Panc1 (cell line): ENCODE data around the gene DIAPH2. TPM values are rescaled to one million over a fixed set of nuclear protein-coding genes. Genes with fewer than 3 reads are reported as not detected.

Experiments
- ATAC-seq: fragments of 200-7000 bp; cut with Tn5 transposase; 2 replicates; pipeline ENCODE4 v1.9.1; 2020; ENCODE audit warnings: mild to moderate bottlenecking, moderate library complexity
- BruUV-seq: library from RNA; stranded (reverse); fragments of 400-500 nt; replicated peaks from 2 replicates; lab custom pipeline; 2021; lab: Mats Ljungman, UMichigan
- CTCF ChIA-PET: fragments of 300-600 bp; sonication (Branson Sonifier 250); formaldehyde crosslinking; loops from one replicate; lab custom pipeline; 2022; ENCODE audit warnings: antibody characterized with exemption; lab: Charles Lee
- POLR2A ChIA-PET: fragments of 300-600 bp; sonication (Branson Sonifier 250); formaldehyde crosslinking; loops from one replicate; lab custom pipeline; 2022; ENCODE audit warnings: antibody characterized with exemption; lab: Charles Lee
- DNase-seq: peaks from one replicate; pipeline ENCODE4 v3.0.0-alpha.2; 2010; ENCODE audit warnings: low read depth, low spot score
- H3K27ac ChIP-seq: 2 replicates; pipeline ENCODE4 v1.5.1; 2011; ENCODE audit warnings: mild to moderate bottlenecking, low read length, inconsistent platforms
- H3K27me3 ChIP-seq: fragments of 200-500 bp; sonication (Bioruptor generic); 2 replicates; pipeline ENCODE4 v1.6.0; 2014; ENCODE audit warnings: low read length, inconsistent platforms; ENCODE audit not compliant: control insufficient read depth, insufficient read depth
- H3K36me3 ChIP-seq: fragments of 200-500 bp; sonication (Bioruptor generic); 2 replicates; pipeline ENCODE4 v1.5.1; 2014; ENCODE audit warnings: inconsistent platforms, mild to moderate bottlenecking, low read length, moderate library complexity; ENCODE audit not compliant: control insufficient read depth, insufficient read depth
- H3K4me1 ChIP-seq: 2 replicates; pipeline ENCODE4 v1.5.1; 2011; ENCODE audit warnings: inconsistent platforms, mild to moderate bottlenecking, low read length, moderate library complexity; ENCODE audit not compliant: control insufficient read depth, insufficient read depth
- H3K4me3 ChIP-seq, 2 experiments: 2 replicates each; pipeline ENCODE4 v1.5.1; 2011 to 2012; ENCODE audit warnings: low read depth in 2 of 2, low read length in 2 of 2, mild to moderate bottlenecking in 2 of 2, inconsistent platforms in 1 of 2, moderate library complexity in 1 of 2
- H3K9me3 ChIP-seq: fragments of 200-500 bp; sonication (Bioruptor generic); 2 replicates; pipeline ENCODE4 v1.5.1; 2014; ENCODE audit warnings: low read depth, mild to moderate bottlenecking, inconsistent platforms, low read length, moderate library complexity; ENCODE audit not compliant: control insufficient read depth, insufficient read depth
- CTCF ChIP-seq: fragments of 450-650 bp; IDR thresholded peaks from 2 replicates; pipeline ENCODE4 v1.5.1; 2017; ENCODE audit warnings: mild to moderate bottlenecking
- POLR2AphosphoS5 ChIP-seq: IDR thresholded peaks from 2 replicates; pipeline ENCODE4 v1.6.1; 2012; ENCODE audit warnings: mild to moderate bottlenecking, low read depth, low read length, moderate library complexity
- REST ChIP-seq, 2 experiments: IDR thresholded peaks; 2 replicates each; pipeline ENCODE4 v1.6.1; 2011 to 2012; ENCODE audit warnings: low read depth in 2 of 2, control low read depth in 1 of 2, low read length in 1 of 2, mild to moderate bottlenecking in 1 of 2, moderate library complexity in 1 of 2; ENCODE audit not compliant: insufficient read depth in 1 of 2
- SIN3A ChIP-seq: IDR thresholded peaks from 2 replicates; pipeline ENCODE4 v1.6.1; 2012; ENCODE audit warnings: low read depth, mild to moderate bottlenecking, low read length, moderate library complexity, borderline replicate concordance; ENCODE audit not compliant: insufficient read depth
- TCF7L2 ChIP-seq: IDR thresholded peaks from 2 replicates; pipeline ENCODE4 v1.6.1; 2011; ENCODE audit warnings: mild to moderate bottlenecking, low read depth, low read length, inconsistent platforms
- in situ Hi-C: cut with HindIII; loops from 2 replicates; pipeline ENCODE4 v1.10.0; 2016; ENCODE audit warnings: low sequenced_read_pairs, low pct_unique_long_range_greater_than_20kb
- intact Hi-C: fragments of 100-400 bp; cut with micrococcal nuclease; formaldehyde crosslinking; loops from one replicate; pipeline ENCODE4 v1.10.0; 2022; ENCODE audit not compliant: unreplicated experiment
- total RNA-seq: library from RNA; stranded (reverse); gene quantifications from one replicate; pipeline ENCODE4 v1.2.1, GENCODE V29; 2021; ENCODE audit not compliant: unreplicated experiment

The DIAPH2 gene
- total RNA-seq, 1 experiment from 2014 or later = 17.0 TPM

- Histone ChIP-seq H3K4me1 (no peaks in the 10 kb centered on the region), H3K36me3 (no peaks in the 10 kb centered on the region), H3K27ac (no peak overlapping the region), H3K27me3 (no peaks in the 10 kb centered on the region), H3K4me3 (no peak overlapping the region), H3K9me3 (no peaks in the 10 kb centered on the region)
- no TSS peak for BruUV-seq
- intact Hi-C loops (no loop called here), in situ Hi-C loops (no loop called here)
- DNase-seq (no peak), ATAC-seq (no peak)
- no peak for TF ChIP-seq TCF7L2
- no peak for TF ChIP-seq CTCF
- no peak for TF ChIP-seq POLR2AphosphoS5
- no peak for TF ChIP-seq REST (IDR thresholded peaks at IDR 0.05; ENCODE audit: insufficient read depth in 1 of 2, low read depth in 2 of 2, low read length in 1 of 2)
- no peak for TF ChIP-seq SIN3A
- CTCF ChIA-PET = no interaction called here
- POLR2A ChIA-PET = no interaction called here
These were observed 746.6 kb downstream of the DIAPH2 start for GRCh38 chrX:97431281-97431680.

- no TSS peak for BruUV-seq
- DNase-seq = no peak
- no peak overlapping the region for H3K4me3 ChIP-seq
- H3K27me3 ChIP-seq = no peaks in the 10 kb centered on the region
- no peak overlapping the region for H3K27ac ChIP-seq
- no peaks in the 10 kb centered on the region for H3K36me3 ChIP-seq
- ChIA-PET POLR2A (interaction anchor here (0.6 kb wide), 1 partner anchor 9 kb away, joined by 9 read pairs; no protein-coding TSS in a partner anchor), CTCF (no interaction called here)
- no peaks in the 10 kb centered on the region for H3K9me3 ChIP-seq
- TF ChIP-seq CTCF (no peak; the same call in 1 of the 2 replicates), TCF7L2 (no peak), REST (IDR thresholded peaks at IDR 0.05; ENCODE audit: insufficient read depth in 1 of 2, low read depth in 2 of 2, low read length in 1 of 2) (no peak), SIN3A (no peak), POLR2AphosphoS5 (no peak)
- no peaks in the 10 kb centered on the region for H3K4me1 ChIP-seq
- ATAC-seq = no peak
- in situ Hi-C loops = no loop called here
- intact Hi-C loops = no loop called here
These were observed 761.7 kb downstream of the DIAPH2 start for GRCh38 chrX:97446298-97446882.
